SH-SY5Y (cell line): ENCODE results near the gene WHRN.

Experiments used
- GATA2 ChIP-seq: IDR thresholded peaks from 2 replicates; pipeline ENCODE4 v1.6.1; 2011; ENCODE audit warnings: mild to moderate bottlenecking, low read depth, low read length
- GATA3 ChIP-seq: IDR thresholded peaks from 2 replicates; pipeline ENCODE4 v1.6.1; 2011; ENCODE audit warnings: low read depth, mild to moderate bottlenecking, low read length, moderate library complexity

- TF ChIP-seq GATA2 (no peak), GATA3 (no peak)
These were observed 96.0 kb downstream of the WHRN start for GRCh38 chr9:114409103-114409780.
